ACC112 (cell line): ENCODE measurements around the gene CCDC154.

Experiments used
- H2AFZ ChIP-seq: fragments of 200-600 bp; sonication (generic); one replicate; pipeline ENCODE4 v1.6.0; 2017; ENCODE audit warnings: antibody characterized with exemption, low read length; ENCODE audit not compliant: unreplicated experiment
- H3K27ac ChIP-seq: fragments of 200-600 bp; sonication (generic); 2 replicates; pipeline ENCODE4 v1.5.1; 2014; ENCODE audit warnings: low read depth, mild to moderate bottlenecking, antibody characterized with exemption, low read length, moderate library complexity
- H3K27me3 ChIP-seq: fragments of 200-600 bp; sonication (generic); 2 replicates; pipeline ENCODE4 v1.6.1; 2014; ENCODE audit warnings: mild to moderate bottlenecking, antibody characterized with exemption, low read length, moderate library complexity, mixed read lengths; ENCODE audit not compliant: insufficient read depth
- H3K36me3 ChIP-seq: fragments of 200-600 bp; sonication (generic); 2 replicates; pipeline ENCODE4 v1.6.1; 2016; ENCODE audit warnings: mild to moderate bottlenecking, antibody characterized with exemption, low read length, moderate library complexity, mixed read lengths; ENCODE audit not compliant: insufficient read depth
- H3K4me1 ChIP-seq: fragments of 200-600 bp; sonication (generic); one replicate; pipeline ENCODE4 v1.6.1; 2016; ENCODE audit warnings: low read length, mixed read lengths; ENCODE audit not compliant: insufficient read depth, unreplicated experiment, control insufficient read depth
- H3K4me3 ChIP-seq: fragments of 200-600 bp; sonication (generic); 2 replicates; pipeline ENCODE4 v1.5.1; 2014; ENCODE audit warnings: mild to moderate bottlenecking, low read depth, low read length
- H3K79me2 ChIP-seq: fragments of 200-600 bp; sonication (generic); one replicate; pipeline ENCODE4 v1.6.0; 2016; ENCODE audit warnings: low read length; ENCODE audit not compliant: control insufficient read depth, unreplicated experiment, insufficient read depth

The CCDC154 gene

GRCh38 chr16:1452530-1452929 is 8.2 kb upstream of the CCDC154 start:
- no peak overlapping the region for H3K4me3 ChIP-seq
- H3K27ac ChIP-seq, result no peak overlapping the region
- no peaks in the 10 kb centered on the region for H3K79me2 ChIP-seq
- peaks cover 11% of the 10 kb centered on the region; the same call in 1 of the 2 replicates for H3K36me3 ChIP-seq
- H3K27me3 ChIP-seq, result no peaks in the 10 kb centered on the region
- no peak overlapping the region for H2AFZ ChIP-seq
- no peaks in the 10 kb centered on the region for H3K4me1 ChIP-seq

- Histone ChIP-seq H3K79me2 (no peaks in the 10 kb centered on the region), H3K36me3 (peaks cover 11% of the 10 kb centered on the region; the same call in 1 of the 2 replicates), H3K27me3 (no peaks in the 10 kb centered on the region), H3K4me3 (no peak overlapping the region), H2AFZ (no peak overlapping the region), H3K27ac (no peak overlapping the region), H3K4me1 (no peaks in the 10 kb centered on the region)
Observed at GRCh38 chr16:1451702-1452392, 7.5 kb upstream of the CCDC154 start.

- Histone ChIP-seq H3K4me1 (no peaks in the 10 kb centered on the region), H3K4me3 (no peak overlapping the region), H2AFZ (no peak overlapping the region), H3K27ac (no peak overlapping the region), H3K27me3 (no peaks in the 10 kb centered on the region), H3K79me2 (no peaks in the 10 kb centered on the region), H3K36me3 (peaks cover 11% of the 10 kb centered on the region; the same call in 1 of the 2 replicates)
Observed at GRCh38 chr16:1450841-1451240, 6.5 kb upstream of the CCDC154 start.

- no peaks in the 10 kb centered on the region for H3K4me1 ChIP-seq
- no peak overlapping the region for H3K4me3 ChIP-seq
- peaks cover 11% of the 10 kb centered on the region; the same call in 1 of the 2 replicates for H3K36me3 ChIP-seq
- no peak overlapping the region for H3K27ac ChIP-seq
- H3K27me3 ChIP-seq, result no peaks in the 10 kb centered on the region
- no peaks in the 10 kb centered on the region for H3K79me2 ChIP-seq
- no peak overlapping the region for H2AFZ ChIP-seq
Observed at GRCh38 chr16:1450218-1450617, 5.9 kb upstream of the CCDC154 start.

- Histone ChIP-seq H3K27ac (no peak overlapping the region), H3K79me2 (no peaks in the 10 kb centered on the region), H3K27me3 (no peaks in the 10 kb centered on the region), H3K4me3 (no peak overlapping the region), H2AFZ (no peak overlapping the region), H3K36me3 (peaks cover 11% of the 10 kb centered on the region; the same call in 1 of the 2 replicates), H3K4me1 (no peaks in the 10 kb centered on the region)
Observed at GRCh38 chr16:1449201-1449788, 4.9 kb upstream of the CCDC154 start.

GRCh38 chr16:1448536-1449116 is 4.3 kb upstream of the CCDC154 start:
- Histone ChIP-seq H2AFZ (no peak overlapping the region), H3K36me3 (peaks cover 9% of the 10 kb centered on the region; the same call in 1 of the 2 replicates), H3K79me2 (no peaks in the 10 kb centered on the region), H3K27me3 (no peaks in the 10 kb centered on the region), H3K27ac (no peak overlapping the region), H3K4me3 (no peak overlapping the region), H3K4me1 (no peaks in the 10 kb centered on the region)

- peaks cover 7% of the 10 kb centered on the region; the same call in 1 of the 2 replicates for H3K36me3 ChIP-seq
- H3K4me1 ChIP-seq, result no peaks in the 10 kb centered on the region
- no peaks in the 10 kb centered on the region for H3K79me2 ChIP-seq
- no peaks in the 10 kb centered on the region for H3K27me3 ChIP-seq
- H3K27ac ChIP-seq, result no peak overlapping the region
- no peak overlapping the region for H2AFZ ChIP-seq
- no peak overlapping the region for H3K4me3 ChIP-seq
Observed at GRCh38 chr16:1447965-1448364, 3.6 kb upstream of the CCDC154 start.

- no peaks in the 10 kb centered on the region for H3K27me3 ChIP-seq
- no peak overlapping the region for H2AFZ ChIP-seq
- H3K79me2 ChIP-seq, result no peaks in the 10 kb centered on the region
- H3K36me3 ChIP-seq, result peaks cover 5% of the 10 kb centered on the region; the same call in 1 of the 2 replicates
- no peak overlapping the region for H3K27ac ChIP-seq
- H3K4me3 ChIP-seq, result no peak overlapping the region
- H3K4me1 ChIP-seq, result no peaks in the 10 kb centered on the region
Observed at GRCh38 chr16:1446296-1447080, 2.1 kb upstream of the CCDC154 start.

GRCh38 chr16:1445518-1446203 is 1.3 kb upstream of the CCDC154 start:
- Histone ChIP-seq H3K79me2 (no peaks in the 10 kb centered on the region), H3K27ac (no peak overlapping the region), H2AFZ (no peak overlapping the region), H3K4me3 (no peak overlapping the region), H3K27me3 (no peaks in the 10 kb centered on the region), H3K36me3 (peaks cover 3% of the 10 kb centered on the region; the same call in 1 of the 2 replicates), H3K4me1 (no peaks in the 10 kb centered on the region)
